Measurements from ENCODE around the gene HPF1.
"Not testable (repeated sequence)": the region's sequence is repeated elsewhere in the genome, so short reads cannot be mapped to it uniquely, and the experiment has no call there.

Gene HPF1

GRCh38 chr4:169738604-169739003 lies 19.1 kb downstream of the HPF1 start:
- not testable (repeated sequence) for H3K4me1 ChIP-seq (ENCODE audit: control insufficient read depth, insufficient read depth, low read length); H3K27me3 ChIP-seq (replicated peaks; ENCODE audit: control insufficient read depth, insufficient read depth, low read length); H3K9me3 ChIP-seq (ENCODE audit: control insufficient read depth, low read length); H3K9ac ChIP-seq (ENCODE audit: low read length); H3K4me3 ChIP-seq (ENCODE audit: low read length); DNase-seq (ENCODE audit: low read depth)
- H3K36me3 ChIP-seq (ENCODE audit: control insufficient read depth, insufficient read depth, low read length, severe bottlenecking): peaks cover 25% of the 10 kb centered on the region

- Histone ChIP-seq H3K4me3 (ENCODE audit: low read length) (no peak overlapping the region), H3K4me1 (ENCODE audit: control insufficient read depth, insufficient read depth, low read length) (no peaks in the 10 kb centered on the region), H3K36me3 (ENCODE audit: control insufficient read depth, insufficient read depth, low read length, severe bottlenecking) (peaks cover 28% of the 10 kb centered on the region), H3K9me3 (ENCODE audit: control insufficient read depth, low read length) (no peaks in the 10 kb centered on the region), H3K9ac (ENCODE audit: low read length) (no peak overlapping the region), H3K27me3 (replicated peaks; ENCODE audit: control insufficient read depth, insufficient read depth, low read length) (no peaks in the 10 kb centered on the region)
- no peak for DNase-seq (ENCODE audit: low read depth)
These were observed 27.2 kb downstream of the HPF1 start for GRCh38 chr4:169730564-169730963.

- Histone ChIP-seq H3K4me3 (ENCODE audit: low read length) (no peak overlapping the region), H3K9ac (ENCODE audit: low read length) (no peak overlapping the region), H3K9me3 (ENCODE audit: control insufficient read depth, low read length) (no peaks in the 10 kb centered on the region), H3K36me3 (ENCODE audit: control insufficient read depth, insufficient read depth, low read length, severe bottlenecking) (peaks cover 25% of the 10 kb centered on the region), H3K27me3 (replicated peaks; ENCODE audit: control insufficient read depth, insufficient read depth, low read length) (no peaks in the 10 kb centered on the region), H3K4me1 (ENCODE audit: control insufficient read depth, insufficient read depth, low read length) (peaks cover 10% of the 10 kb centered on the region)
- DNase-seq (ENCODE audit: low read depth): no peak
These were observed 30.1 kb downstream of the HPF1 start for GRCh38 chr4:169727616-169728015.

- Histone ChIP-seq H3K4me3 (ENCODE audit: low read length) (no peak overlapping the region), H3K9ac (ENCODE audit: low read length) (no peak overlapping the region), H3K9me3 (ENCODE audit: control insufficient read depth, low read length) (no peaks in the 10 kb centered on the region), H3K27me3 (replicated peaks; ENCODE audit: control insufficient read depth, insufficient read depth, low read length) (no peaks in the 10 kb centered on the region), H3K4me1 (ENCODE audit: control insufficient read depth, insufficient read depth, low read length) (peaks cover 10% of the 10 kb centered on the region), H3K36me3 (ENCODE audit: control insufficient read depth, insufficient read depth, low read length, severe bottlenecking) (peaks cover 11% of the 10 kb centered on the region)
- peak; percentile 54 for DNase-seq (ENCODE audit: low read depth)
These were observed 33.5 kb downstream of the HPF1 start for GRCh38 chr4:169724260-169724659.

GRCh38 chr4:169723207-169723965 lies 34.4 kb downstream of the HPF1 start:
- Histone ChIP-seq H3K4me1 (ENCODE audit: control insufficient read depth, insufficient read depth, low read length) (peaks cover 10% of the 10 kb centered on the region), H3K4me3 (ENCODE audit: low read length) (no peak overlapping the region), H3K36me3 (ENCODE audit: control insufficient read depth, insufficient read depth, low read length, severe bottlenecking) (peaks cover 5% of the 10 kb centered on the region), H3K9ac (ENCODE audit: low read length) (no peak overlapping the region), H3K9me3 (ENCODE audit: control insufficient read depth, low read length) (no peaks in the 10 kb centered on the region), H3K27me3 (replicated peaks; ENCODE audit: control insufficient read depth, insufficient read depth, low read length) (no peaks in the 10 kb centered on the region)
- peak; percentile 8 for DNase-seq (ENCODE audit: low read depth)

- H3K4me1 ChIP-seq (ENCODE audit: control insufficient read depth, insufficient read depth, low read length): peaks cover 15% of the 10 kb centered on the region
These were observed 37.2 kb downstream of the HPF1 start for GRCh38 chr4:169720529-169720928.

GRCh38 chr4:169716677-169717076 lies 41.1 kb downstream of the HPF1 start:
- H3K9me3 ChIP-seq (ENCODE audit: control insufficient read depth, low read length): no peaks in the 10 kb centered on the region
- H3K9ac ChIP-seq (ENCODE audit: low read length): no peak overlapping the region
- no peaks in the 10 kb centered on the region for H3K27me3 ChIP-seq (replicated peaks; ENCODE audit: control insufficient read depth, insufficient read depth, low read length)
- H3K4me1 ChIP-seq (ENCODE audit: control insufficient read depth, insufficient read depth, low read length): peaks cover 8% of the 10 kb centered on the region
- H3K36me3 ChIP-seq (ENCODE audit: control insufficient read depth, insufficient read depth, low read length, severe bottlenecking): peaks cover 35% of the 10 kb centered on the region
- DNase-seq (ENCODE audit: low read depth): no peak
- H3K4me3 ChIP-seq (ENCODE audit: low read length): no peak overlapping the region

More at GRCh38 chr4:169720529-169720928, 37.2 kb downstream of the HPF1 start:
- H3K27me3 ChIP-seq (replicated peaks; ENCODE audit: control insufficient read depth, insufficient read depth, low read length): no peaks in the 10 kb centered on the region
- no peak overlapping the region for H3K4me3 ChIP-seq (ENCODE audit: low read length)
- no peak for DNase-seq (ENCODE audit: low read depth)
- H3K9ac ChIP-seq (ENCODE audit: low read length): no peak overlapping the region
- H3K36me3 ChIP-seq (ENCODE audit: control insufficient read depth, insufficient read depth, low read length, severe bottlenecking): peaks cover 13% of the 10 kb centered on the region
- no peaks in the 10 kb centered on the region for H3K9me3 ChIP-seq (ENCODE audit: control insufficient read depth, low read length)

GRCh38 chr4:169715826-169716225 lies 41.9 kb downstream of the HPF1 start:
- Histone ChIP-seq H3K36me3 (ENCODE audit: control insufficient read depth, insufficient read depth, low read length, severe bottlenecking) (peaks cover 35% of the 10 kb centered on the region), H3K9me3 (ENCODE audit: control insufficient read depth, low read length) (no peaks in the 10 kb centered on the region), H3K4me1 (ENCODE audit: control insufficient read depth, insufficient read depth, low read length) (peaks cover 8% of the 10 kb centered on the region), H3K4me3 (ENCODE audit: low read length) (no peak overlapping the region), H3K9ac (ENCODE audit: low read length) (no peak overlapping the region), H3K27me3 (replicated peaks; ENCODE audit: control insufficient read depth, insufficient read depth, low read length) (no peaks in the 10 kb centered on the region)
- no peak for DNase-seq (ENCODE audit: low read depth)

- Histone ChIP-seq H3K4me3 (ENCODE audit: low read length) (no peak overlapping the region), H3K9me3 (ENCODE audit: control insufficient read depth, low read length) (no peaks in the 10 kb centered on the region), H3K9ac (ENCODE audit: low read length) (no peak overlapping the region), H3K36me3 (ENCODE audit: control insufficient read depth, insufficient read depth, low read length, severe bottlenecking) (peaks cover 15% of the 10 kb centered on the region), H3K27me3 (replicated peaks; ENCODE audit: control insufficient read depth, insufficient read depth, low read length) (no peaks in the 10 kb centered on the region), H3K4me1 (ENCODE audit: control insufficient read depth, insufficient read depth, low read length) (peaks cover 10% of the 10 kb centered on the region)
- no peak for DNase-seq (ENCODE audit: low read depth)
These were observed 49.6 kb downstream of the HPF1 start for GRCh38 chr4:169707958-169708643.

- Histone ChIP-seq H3K4me1 (ENCODE audit: control insufficient read depth, insufficient read depth, low read length) (no peaks in the 10 kb centered on the region), H3K27me3 (replicated peaks; ENCODE audit: control insufficient read depth, insufficient read depth, low read length) (no peaks in the 10 kb centered on the region), H3K4me3 (ENCODE audit: low read length) (no peak overlapping the region), H3K9me3 (ENCODE audit: control insufficient read depth, low read length) (no peaks in the 10 kb centered on the region), H3K9ac (ENCODE audit: low read length) (no peak overlapping the region), H3K36me3 (ENCODE audit: control insufficient read depth, insufficient read depth, low read length, severe bottlenecking) (peaks cover 41% of the 10 kb centered on the region)
- no peak for DNase-seq (ENCODE audit: low read depth)
These were observed 59.4 kb downstream of the HPF1 start for GRCh38 chr4:169698331-169698730.

GRCh38 chr4:169690787-169691186 lies 67.0 kb downstream of the HPF1 start:
- H3K9me3 ChIP-seq (ENCODE audit: control insufficient read depth, low read length): no peaks in the 10 kb centered on the region
- H3K9ac ChIP-seq (ENCODE audit: low read length): no peak overlapping the region
- no peaks in the 10 kb centered on the region for H3K4me1 ChIP-seq (ENCODE audit: control insufficient read depth, insufficient read depth, low read length)
- DNase-seq (ENCODE audit: low read depth): no peak
- H3K27me3 ChIP-seq (replicated peaks; ENCODE audit: control insufficient read depth, insufficient read depth, low read length): no peaks in the 10 kb centered on the region
- H3K4me3 ChIP-seq (ENCODE audit: low read length): no peak overlapping the region
- H3K36me3 ChIP-seq (ENCODE audit: control insufficient read depth, insufficient read depth, low read length, severe bottlenecking): peaks cover 21% of the 10 kb centered on the region

Measured in adipocyte (in vitro differentiated cells).